ENCODE measurements around the gene NRN1.

- TF ChIP-seq CTCF (IDR thresholded peaks at IDR 0.05; ENCODE audit: low read length) (no peak), EZH2 (IDR thresholded peaks at IDR 0.05; ENCODE audit: borderline replicate concordance, low read length) (no peak)
These were observed 11.6 kb downstream of the NRN1 start for GRCh38 chr6:5994999-5995657.
